Right renal cortex interstitium (tissue), 3 donors: Measurements from ENCODE around the gene BBLN. TPM values are rescaled to one million over a fixed set of nuclear protein-coding genes. Genes with fewer than 3 reads are reported as not detected.

ENCODE experiments used
- DNase-seq, 3 donors: peaks; one replicate each; pipeline ENCODE4 v3.0.0-alpha.2; 2013; ENCODE audit warnings: low read depth in 3 of 3, low spot score in 2 of 3
- polyA plus RNA-seq, 3 donors: library from polyadenylated mRNA; unstranded; fragments of 120-200 nt; gene quantifications; one replicate each; pipeline ENCODE4 v1.2.1, GENCODE V29; 2013; ENCODE audit not compliant: insufficient read length in 3 of 3

The BBLN gene
- polyA plus RNA-seq, 3 donors: 27.6 to 36.7 (median 30.9) TPM

GRCh38 chr9:128206916-128207910 is 47.1 kb downstream of the BBLN start:
- DNase-seq: no peak

- no peak for DNase-seq
These were observed 48.3 kb downstream of the BBLN start for GRCh38 chr9:128208386-128208785.

GRCh38 chr9:128208946-128209669 is 49.0 kb downstream of the BBLN start:
- no peak for DNase-seq

- no peak for DNase-seq
These were observed 51.3 kb downstream of the BBLN start for GRCh38 chr9:128211186-128211980.

GRCh38 chr9:128211981-128212281 is 51.9 kb downstream of the BBLN start:
- DNase-seq: no peak

Other genes with a start within 250 kb of the BBLN start
- gene ST6GALNAC4, start 243.2 kb upstream of the BBLN start, polyA plus RNA-seq: 10 to 100 TPM; 10.6 to 11.8 (median 11.6) TPM
- 1 to 10 TPM; 1.1 to 1.6 (median 1.1) TPM for gene PIP5KL1, start 229.5 kb upstream of the BBLN start, polyA plus RNA-seq
- 10 to 100 TPM; 33.3 to 37.4 (median 36.5) TPM for gene DPM2, start 222.4 kb upstream of the BBLN start, polyA plus RNA-seq
- gene EEIG1, start 179.3 kb upstream of the BBLN start, polyA plus RNA-seq: 10 to 100 TPM; 23.3 to 33.9 (median 26.6) TPM
- gene NAIF1, start 92.9 kb upstream of the BBLN start, polyA plus RNA-seq: 10 to 100 TPM in 1 of 3 donors, 1 to 10 TPM in 2; 9.5 to 11.0 (median 9.6) TPM
- gene SLC25A25, start 92.0 kb upstream of the BBLN start, polyA plus RNA-seq: 10 to 100 TPM; 12.8 to 14.0 (median 13.4) TPM
- 10 to 100 TPM; 35.2 to 43.5 (median 39.2) TPM for gene PTGES2, start 32.5 kb upstream of the BBLN start, polyA plus RNA-seq
- gene LCN2, start 10.8 kb upstream of the BBLN start, polyA plus RNA-seq: under 1 TPM; 0.29 to 0.86 (median 0.79) TPM
- 100 to 1,000 TPM; 105 to 106 (median 106) TPM for gene CIZ1, start 31.3 kb downstream of the BBLN start, polyA plus RNA-seq
- gene DNM1, start 43.1 kb downstream of the BBLN start, polyA plus RNA-seq: 10 to 100 TPM; 72.8 to 78.4 (median 74.6) TPM
- gene GOLGA2, start 115.7 kb downstream of the BBLN start, polyA plus RNA-seq: 10 to 100 TPM; 67.6 to 71.2 (median 67.6) TPM
- 10 to 100 TPM; 33.7 to 36.4 (median 36.1) TPM for gene SWI5, start 116.0 kb downstream of the BBLN start, polyA plus RNA-seq
- 10 to 100 TPM; 39.2 to 41.7 (median 39.8) TPM for gene TRUB2, start 162.2 kb downstream of the BBLN start, polyA plus RNA-seq
- 10 to 100 TPM; 51.1 to 56.2 (median 53.4) TPM for gene COQ4, start 162.6 kb downstream of the BBLN start, polyA plus RNA-seq
- gene SLC27A4, start 180.3 kb downstream of the BBLN start, polyA plus RNA-seq: 10 to 100 TPM; 15.2 to 19.0 (median 16.5) TPM
- gene URM1, start 211.1 kb downstream of the BBLN start, polyA plus RNA-seq: 10 to 100 TPM; 51.4 to 60.4 (median 54.5) TPM